Measurements from ENCODE around the gene KCNK3.

KCNK3 gene

GRCh38 chr2:26737221-26737620 lies 44.7 kb downstream of the KCNK3 start:
- Histone ChIP-seq H4K20me1 (ENCODE audit: insufficient read depth, low read length) (no peaks in the 10 kb centered on the region), H3K36me3 (replicated peaks; ENCODE audit: low read depth, low read length) (no peaks in the 10 kb centered on the region), H3K79me2 (ENCODE audit: low read length) (no peaks in the 10 kb centered on the region), H3K9me3 (ENCODE audit: insufficient read depth, low read length) (no peaks in the 10 kb centered on the region), H3K4me1 (ENCODE audit: low read length) (no peaks in the 10 kb centered on the region), H3K4me3 (ENCODE audit: low read length) (no peak overlapping the region), H3K9ac (ENCODE audit: low read length) (no peak overlapping the region), H3K27ac (ENCODE audit: low read length) (no peak overlapping the region), H3K4me2 (ENCODE audit: low read length) (no peak overlapping the region), H2AFZ (ENCODE audit: low read depth, low read length) (no peak overlapping the region), H3K27me3 (ENCODE audit: low read depth, low read length) (0 out of 2 replicates have a peak, but pooled peaks cover 5% of the 10 kb centered on the region)
- no peak for TF ChIP-seq CTCF (IDR thresholded peaks at IDR 0.05; ENCODE audit: low read depth, low read length)
- TF ChIP-seq EZH2phosphoT487 (IDR thresholded peaks at IDR 0.05; ENCODE audit: low read depth): no peak

GRCh38 chr2:26738481-26738880 lies 46.0 kb downstream of the KCNK3 start:
- H3K27me3 ChIP-seq (ENCODE audit: low read depth, low read length): no peaks in the 10 kb centered on the region
- H3K9me3 ChIP-seq (ENCODE audit: insufficient read depth, low read length): no peaks in the 10 kb centered on the region
- H3K4me1 ChIP-seq (ENCODE audit: low read length): no peaks in the 10 kb centered on the region
- no peak overlapping the region for H3K4me2 ChIP-seq (ENCODE audit: low read length)
- no peak overlapping the region for H2AFZ ChIP-seq (ENCODE audit: low read depth, low read length)
- no peak overlapping the region for H3K4me3 ChIP-seq (ENCODE audit: low read length)
- no peaks in the 10 kb centered on the region for H3K79me2 ChIP-seq (ENCODE audit: low read length)
- TF ChIP-seq CTCF (IDR thresholded peaks at IDR 0.05; ENCODE audit: low read depth, low read length) (no peak), EZH2phosphoT487 (IDR thresholded peaks at IDR 0.05; ENCODE audit: low read depth) (no peak)
- no peaks in the 10 kb centered on the region for H4K20me1 ChIP-seq (ENCODE audit: insufficient read depth, low read length)
- no peak overlapping the region for H3K27ac ChIP-seq (ENCODE audit: low read length)
- no peaks in the 10 kb centered on the region for H3K36me3 ChIP-seq (replicated peaks; ENCODE audit: low read depth, low read length)
- H3K9ac ChIP-seq (ENCODE audit: low read length): no peak overlapping the region

GRCh38 chr2:26739514-26739913 lies 47.0 kb downstream of the KCNK3 start:
- Histone ChIP-seq H3K36me3 (replicated peaks; ENCODE audit: low read depth, low read length) (no peaks in the 10 kb centered on the region), H4K20me1 (ENCODE audit: insufficient read depth, low read length) (no peaks in the 10 kb centered on the region), H2AFZ (ENCODE audit: low read depth, low read length) (no peak overlapping the region), H3K9ac (ENCODE audit: low read length) (no peak overlapping the region), H3K79me2 (ENCODE audit: low read length) (no peaks in the 10 kb centered on the region), H3K4me2 (ENCODE audit: low read length) (no peak overlapping the region), H3K4me1 (ENCODE audit: low read length) (no peaks in the 10 kb centered on the region), H3K4me3 (ENCODE audit: low read length) (no peak overlapping the region), H3K27me3 (ENCODE audit: low read depth, low read length) (no peaks in the 10 kb centered on the region), H3K27ac (ENCODE audit: low read length) (no peak overlapping the region), H3K9me3 (ENCODE audit: insufficient read depth, low read length) (no peaks in the 10 kb centered on the region)
- TF ChIP-seq EZH2phosphoT487 (IDR thresholded peaks at IDR 0.05; ENCODE audit: low read depth): no peak
- no peak for TF ChIP-seq CTCF (IDR thresholded peaks at IDR 0.05; ENCODE audit: low read depth, low read length)

- no peaks in the 10 kb centered on the region for H3K79me2 ChIP-seq (ENCODE audit: low read length)
- H3K4me1 ChIP-seq (ENCODE audit: low read length): no peaks in the 10 kb centered on the region
- H4K20me1 ChIP-seq (ENCODE audit: insufficient read depth, low read length): no peaks in the 10 kb centered on the region
- no peak overlapping the region for H3K9ac ChIP-seq (ENCODE audit: low read length)
- H3K27ac ChIP-seq (ENCODE audit: low read length): no peak overlapping the region
- H3K4me2 ChIP-seq (ENCODE audit: low read length): no peak overlapping the region
- H3K4me3 ChIP-seq (ENCODE audit: low read length): no peak overlapping the region
- no peaks in the 10 kb centered on the region for H3K27me3 ChIP-seq (ENCODE audit: low read depth, low read length)
- no peak overlapping the region for H2AFZ ChIP-seq (ENCODE audit: low read depth, low read length)
- TF ChIP-seq CTCF (IDR thresholded peaks at IDR 0.05; ENCODE audit: low read depth, low read length): no peak
- TF ChIP-seq EZH2phosphoT487 (IDR thresholded peaks at IDR 0.05; ENCODE audit: low read depth): no peak
- H3K36me3 ChIP-seq (replicated peaks; ENCODE audit: low read depth, low read length): no peaks in the 10 kb centered on the region
- no peaks in the 10 kb centered on the region for H3K9me3 ChIP-seq (ENCODE audit: insufficient read depth, low read length)
Measured at GRCh38 chr2:26740346-26740745, 47.8 kb downstream of the KCNK3 start.

All from OCI-LY3 (cell line).